Brain pericyte (primary cell): ENCODE measurements around the gene ZNF428.
"Not testable (repeated sequence)": the region's sequence is repeated elsewhere in the genome, so short reads cannot be mapped to it uniquely, and the experiment has no call there.

ENCODE experiments used
- DNase-seq: peaks from one replicate; pipeline ENCODE4 v3.0.0-alpha.2; 2012; ENCODE audit warnings: low read depth, low spot score

The ZNF428 gene

DNA sequence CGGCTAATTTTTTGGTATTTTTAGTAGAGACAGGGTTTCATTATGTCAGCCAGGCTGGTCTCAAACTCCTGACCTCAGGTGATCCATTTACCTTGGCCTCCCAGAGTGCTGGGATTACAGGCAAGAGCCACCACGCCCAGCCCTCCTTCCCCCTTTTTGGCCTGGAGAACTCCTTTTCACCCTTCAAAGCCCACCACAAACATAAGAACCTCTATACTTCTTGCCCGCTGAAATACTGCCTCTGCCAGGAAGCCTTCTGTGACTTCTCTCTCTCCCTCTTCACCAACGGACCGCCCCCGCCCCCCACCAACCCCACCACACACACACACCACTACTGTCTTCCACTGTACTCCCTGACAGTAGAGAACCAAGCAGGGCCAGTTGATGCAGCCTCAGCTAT lies 2.5 kb downstream of the ZNF428 start:
- DNase-seq: no peak

DNA sequence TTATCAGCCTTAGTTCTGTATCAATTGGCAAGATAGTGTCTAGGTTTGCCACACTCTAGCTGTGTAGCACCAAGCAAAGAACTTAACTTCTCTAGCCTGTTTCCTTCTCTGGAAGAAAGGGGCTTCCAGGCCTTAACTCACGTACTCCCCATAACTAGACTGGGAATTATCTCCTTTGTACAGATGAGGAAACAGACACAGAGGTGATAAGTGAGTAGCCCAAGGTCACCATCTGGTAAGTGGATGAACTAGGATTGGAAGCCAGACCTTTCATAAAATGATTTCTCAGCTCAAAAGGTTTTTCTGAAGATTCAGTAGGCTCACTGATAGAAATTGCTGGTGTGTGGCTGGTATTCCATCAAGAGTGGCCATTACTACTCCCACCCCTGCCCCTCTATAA lies 3.1 kb downstream of the ZNF428 start:
- DNase-seq: no peak

- DNase-seq: no peak
Observed at GRCh38 chr19:43612374-43612773, 7.1 kb downstream of the ZNF428 start.

DNA sequence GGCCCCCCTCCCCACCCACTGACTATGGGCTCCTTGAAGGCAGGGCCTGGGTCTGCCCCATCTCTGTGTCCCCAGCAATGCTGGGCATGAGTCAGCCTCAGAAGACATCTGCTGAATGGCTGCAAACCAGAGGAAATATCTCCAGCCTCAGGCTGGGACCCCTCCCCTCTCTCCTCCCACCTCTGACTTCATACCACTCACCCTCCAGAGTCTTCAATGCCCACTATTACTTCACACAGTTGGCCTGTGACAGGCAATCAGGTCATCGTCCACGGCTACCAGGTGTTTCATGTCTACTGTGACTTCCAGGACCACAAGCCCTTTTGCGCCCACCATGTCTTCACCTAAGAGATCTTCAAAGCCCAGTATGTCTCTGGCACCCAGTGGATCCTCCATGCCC lies 7.6 kb downstream of the ZNF428 start, which contains the start of gene SRRM5:
SRRM5 (plus strand) TSS at position 301 of the 400 bp plus-strand sequence; CDS start at position 335, 34 bp downstream.
- DNase-seq: no peak

DNA sequence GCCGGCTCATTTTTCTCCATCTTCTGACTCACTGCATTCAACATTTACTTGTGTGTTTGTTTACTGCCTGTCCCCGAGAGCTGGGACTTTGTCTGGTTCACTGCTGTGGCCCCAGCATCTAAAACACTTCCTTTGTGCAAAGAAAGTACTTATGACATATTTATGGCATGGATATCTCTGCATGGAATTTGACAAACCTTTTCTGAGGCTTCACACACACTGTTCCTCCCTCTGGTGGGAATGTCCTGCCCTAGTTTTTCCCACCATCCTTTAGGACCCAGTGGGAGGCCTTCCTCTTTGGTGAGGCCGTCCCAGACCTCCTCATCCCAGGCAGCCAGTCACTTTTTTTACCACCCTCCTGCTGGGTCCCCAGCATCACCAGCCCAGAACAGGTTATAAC lies 8.9 kb downstream of the ZNF428 start:
- DNase-seq: peak; percentile 75

DNA sequence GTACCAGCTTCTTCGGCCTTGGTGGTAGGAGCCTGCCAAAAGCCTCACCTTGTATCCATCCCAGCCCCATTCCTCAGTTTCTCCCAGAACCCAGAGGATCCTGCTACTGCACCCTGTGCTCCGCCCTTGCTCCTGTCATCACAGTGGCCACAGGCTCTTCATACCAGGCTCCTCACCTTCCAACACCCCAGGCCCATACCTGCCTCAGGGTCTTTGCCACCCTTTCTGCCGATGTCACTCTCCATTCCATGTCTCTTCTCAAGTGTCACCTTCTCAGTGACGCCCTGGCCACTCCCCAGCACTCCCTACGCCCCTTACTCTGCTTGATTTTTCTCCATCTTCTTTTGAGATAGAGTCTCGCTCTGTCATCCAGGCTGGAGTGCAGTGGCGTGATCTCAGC lies 9.6 kb downstream of the ZNF428 start:
- DNase-seq: no peak

GRCh38 chr19:43607238-43608205 lies 11.9 kb downstream of the ZNF428 start:
- no peak for DNase-seq

DNA sequence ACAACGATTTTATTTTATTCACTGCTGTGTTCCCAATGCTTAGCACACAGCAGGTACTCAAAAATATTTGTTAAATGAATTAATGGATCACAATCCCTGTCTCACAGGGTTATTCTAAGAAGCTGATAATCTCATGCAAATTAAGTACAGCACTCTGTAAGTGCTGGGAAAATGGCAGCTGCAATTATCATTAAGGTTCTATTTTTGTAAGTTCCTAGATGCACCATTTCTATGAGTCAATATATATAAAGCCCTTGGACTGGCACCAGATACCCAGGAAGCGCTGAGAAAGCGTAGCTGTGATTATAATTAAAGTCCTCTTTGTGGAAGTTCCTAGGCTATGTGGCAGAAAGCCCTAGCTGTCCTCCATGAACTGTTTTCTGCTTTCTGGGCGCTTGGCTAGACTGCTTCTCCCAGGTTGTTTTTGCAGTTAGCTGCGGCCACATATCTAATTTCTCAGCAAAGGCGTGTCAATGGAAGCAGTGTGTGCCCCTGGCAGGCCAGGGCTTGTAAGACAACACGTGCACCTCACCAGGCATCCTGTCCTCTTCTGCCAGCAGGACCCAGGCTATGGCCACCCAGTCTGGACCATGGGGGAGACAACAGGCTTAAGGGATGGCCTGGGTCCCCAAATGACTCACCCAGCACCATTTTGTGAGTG lies 12.7 kb downstream of the ZNF428 start:
- DNase-seq: no peak

DNA sequence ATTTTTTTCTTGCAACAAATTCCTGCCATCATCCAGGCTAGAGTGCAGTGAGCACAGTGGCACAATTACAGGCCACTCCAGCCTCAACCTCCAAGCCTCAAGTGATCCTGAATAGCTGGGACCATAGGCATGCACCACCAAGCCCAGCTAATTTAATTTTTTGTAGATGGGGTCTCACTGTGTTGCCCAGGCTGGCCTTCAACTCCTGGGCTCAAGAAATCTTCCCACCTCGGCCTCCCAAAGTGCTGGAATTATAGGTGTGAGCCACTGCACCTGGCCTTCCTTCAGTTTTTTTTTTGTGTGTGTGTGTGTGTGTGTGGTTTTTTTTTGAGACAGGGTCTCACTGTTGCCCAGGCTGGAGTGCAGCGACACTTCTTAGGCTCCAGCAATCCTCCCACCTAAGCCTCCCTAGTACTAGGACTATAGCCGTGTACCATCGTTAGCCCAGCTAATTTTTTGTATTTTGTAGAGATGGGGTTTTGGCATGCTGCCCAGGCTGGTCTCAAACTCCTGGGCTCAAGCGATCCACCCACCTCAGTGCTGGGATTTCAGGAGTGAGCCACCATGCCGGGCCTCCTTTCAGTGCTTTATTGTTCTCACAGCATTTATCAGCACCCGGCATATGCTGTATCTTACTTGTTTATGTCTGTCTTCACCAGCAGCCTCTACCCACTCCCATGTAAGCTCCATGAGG lies 13.4 kb downstream of the ZNF428 start:
- no peak for DNase-seq

DNA sequence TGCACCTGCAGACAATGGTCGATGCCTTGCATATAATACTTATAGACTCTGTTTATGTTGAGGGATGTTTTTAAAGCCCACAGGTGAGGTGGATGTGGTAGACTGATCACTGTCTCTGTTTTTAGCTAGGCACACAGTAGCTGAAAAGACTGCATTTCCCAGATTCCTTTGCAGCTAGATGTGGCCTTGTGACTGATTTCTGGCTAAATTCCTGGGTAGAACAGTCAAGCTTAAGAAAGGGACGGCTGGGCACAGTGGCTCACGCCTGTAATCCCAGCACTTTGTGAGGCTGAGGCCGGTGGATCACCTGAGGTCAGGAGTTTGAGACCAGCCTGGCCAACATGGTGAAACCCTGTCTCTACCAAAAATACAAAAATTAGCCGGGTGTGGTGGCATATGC lies 19.1 kb downstream of the ZNF428 start:
- not testable (repeated sequence) for DNase-seq

DNA sequence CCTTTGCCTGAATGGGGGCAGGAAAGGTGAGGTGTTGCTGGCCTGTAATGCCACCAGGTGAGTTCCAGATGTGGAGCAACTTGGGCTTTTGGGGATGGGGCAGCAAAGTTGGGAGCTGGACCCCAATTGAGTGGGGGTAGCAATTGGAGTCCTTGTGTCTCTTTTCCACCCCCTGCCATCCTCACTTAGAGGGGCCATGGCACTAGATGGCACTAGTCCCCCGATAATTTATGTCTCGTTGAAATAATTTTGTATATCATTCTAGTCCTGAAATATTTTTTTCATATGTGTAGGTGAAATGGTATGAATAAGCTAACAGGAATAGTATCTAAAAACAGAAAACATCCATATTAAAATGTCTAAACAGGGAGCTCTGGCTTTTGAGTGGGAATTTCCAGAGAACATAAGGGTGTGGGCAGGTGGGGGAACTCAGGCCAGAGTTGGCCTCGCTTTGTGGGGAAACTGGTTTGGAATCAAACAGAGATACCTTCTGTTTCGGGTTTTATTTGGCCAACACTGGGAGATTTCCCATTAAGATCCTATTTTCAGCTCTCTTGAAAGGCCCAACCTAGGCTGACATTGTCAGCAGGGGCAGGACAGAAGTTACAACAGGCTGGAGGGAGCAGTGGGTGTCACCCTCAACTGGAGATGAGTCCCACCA lies 19.7 kb downstream of the ZNF428 start:
- DNase-seq: no peak

- no peak for DNase-seq
Observed at GRCh38 chr19:43598445-43599240, 20.8 kb downstream of the ZNF428 start.

- no peak for DNase-seq
Observed at GRCh38 chr19:43597876-43598275, 21.6 kb downstream of the ZNF428 start.

DNA sequence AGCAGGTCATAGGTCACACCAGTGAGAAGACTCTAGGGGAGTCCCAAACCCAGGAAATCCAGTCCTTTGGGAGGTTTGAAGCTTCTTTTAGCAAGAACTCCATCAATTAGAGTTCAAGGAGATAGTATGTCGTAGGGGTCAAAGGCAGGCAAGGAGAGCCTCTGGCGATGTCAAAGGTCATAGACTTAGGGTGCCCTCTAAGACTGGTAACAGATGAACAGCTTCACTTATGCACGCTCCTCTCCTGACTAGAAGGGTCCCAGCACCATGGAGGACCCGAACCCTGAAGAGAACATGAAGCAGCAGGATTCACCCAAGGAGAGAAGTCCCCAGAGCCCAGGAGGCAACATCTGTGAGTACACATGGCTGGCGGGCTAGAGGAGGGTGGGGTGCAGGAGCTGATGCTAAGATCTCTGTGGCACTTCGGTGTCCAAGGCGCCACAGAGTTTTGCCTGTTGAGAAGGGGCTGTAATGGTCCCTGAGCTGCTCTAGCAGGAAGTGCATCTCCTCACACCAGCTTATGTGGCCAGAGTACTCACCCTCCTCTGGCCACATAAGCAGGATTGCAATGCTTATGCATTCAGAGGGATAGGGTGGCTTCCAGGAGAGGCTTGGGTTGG lies 22.5 kb downstream of the ZNF428 start:
- DNase-seq: no peak

- peak; percentile 100 for DNase-seq
Observed at GRCh38 chr19:43595999-43596841, 23.2 kb downstream of the ZNF428 start, which contains the start of the genes IRGQ and ZNF576. Gene IRGQ, minus strand, starts transcription at chr19:43596134. Its CDS starts 796 bp downstream, at chr19:43595338. Gene ZNF576, plus strand, starts transcription at chr19:43596595. Its CDS starts 514 bp downstream, at chr19:43597109.

DNA sequence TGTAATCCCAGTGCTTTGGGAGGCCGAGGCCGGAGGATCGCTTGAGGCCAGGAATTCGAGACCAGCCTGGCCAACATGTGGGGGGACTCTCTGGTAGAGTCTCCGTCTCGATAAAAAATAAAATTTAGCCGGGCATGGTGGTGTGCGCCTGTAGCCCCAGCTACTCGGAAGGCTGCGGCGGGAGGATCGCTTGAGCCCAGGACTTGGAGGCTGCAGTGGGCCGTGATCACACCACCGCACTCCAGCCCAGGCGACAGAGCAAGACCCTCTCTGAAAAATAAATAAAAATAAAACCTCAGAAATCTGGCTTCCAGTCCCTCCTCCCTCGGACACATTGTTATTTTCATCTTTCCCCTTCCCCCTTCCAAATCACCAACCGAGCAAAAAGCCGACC lies 23.8 kb downstream of the ZNF428 start:
- no peak for DNase-seq

- DNase-seq: no peak
Observed at GRCh38 chr19:43594710-43595604, 24.5 kb downstream of the ZNF428 start.

DNA sequence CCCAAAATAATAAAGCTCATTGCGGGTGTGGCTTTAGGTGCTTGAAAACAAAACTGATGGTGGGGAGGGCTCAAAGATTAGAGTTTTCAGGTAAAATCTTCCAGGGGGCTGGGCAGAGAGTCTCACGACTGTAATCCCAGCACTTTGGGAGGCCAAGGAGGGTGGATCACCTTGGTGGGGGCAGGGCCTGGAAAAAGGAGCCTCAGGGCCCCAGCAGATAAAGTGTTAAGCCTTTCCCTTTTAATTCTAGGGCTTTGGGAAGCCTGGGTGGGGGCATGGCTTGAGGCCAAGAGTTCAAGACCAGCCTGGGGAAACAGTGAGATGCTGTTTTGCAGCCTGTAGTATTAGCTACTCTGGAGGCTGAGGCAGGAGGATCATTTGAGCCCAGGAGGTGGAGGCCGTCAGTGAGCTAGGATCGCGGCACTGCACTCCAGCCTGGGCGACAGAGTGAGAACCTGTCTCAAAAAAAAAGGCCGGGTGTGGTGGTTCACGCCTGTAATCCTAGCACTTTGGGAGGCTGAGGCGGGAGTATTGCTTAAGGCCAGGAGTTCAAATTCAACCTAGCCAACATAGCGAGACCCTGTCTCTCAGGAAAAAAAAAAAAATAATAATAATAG lies 25.2 kb downstream of the ZNF428 start:
- no peak for DNase-seq
